OCI-M2 (cell line): ENCODE data around the gene PNPO.
"Not testable (repeated sequence)": the region's sequence is repeated elsewhere in the genome, so short reads cannot be mapped to it uniquely, and the experiment has no call there.

Experiments used
- DNase-seq: peaks from one replicate; lab custom pipeline; 2025; ENCODE audit not compliant: unreplicated experiment; lab: John Stamatoyannopoulos, UW

The PNPO gene

GRCh38 chr17:47970725-47971499 lies 29.5 kb downstream of the PNPO start, which contains the start of gene CDK5RAP3:
Gene CDK5RAP3, plus strand, starts transcription at chr17:47971113. Its CDS starts 34 bp downstream, at chr17:47971147.
- DNase-seq = peak; percentile 83

GRCh38 chr17:47973541-47973940 lies 32.2 kb downstream of the PNPO start:
- no peak for DNase-seq

- DNase-seq = no peak
Measured at GRCh38 chr17:47975189-47975822, 33.9 kb downstream of the PNPO start.

- DNase-seq = no peak
Measured at GRCh38 chr17:47975823-47976205, 34.4 kb downstream of the PNPO start.

- peak; percentile 15 for DNase-seq
Measured at GRCh38 chr17:47978324-47978723, 37.0 kb downstream of the PNPO start.

GRCh38 chr17:47980541-47980940 lies 39.2 kb downstream of the PNPO start:
- DNase-seq = no peak

GRCh38 chr17:47981462-47981861 lies 40.1 kb downstream of the PNPO start:
- DNase-seq = no peak

- no peak for DNase-seq
Measured at GRCh38 chr17:47982091-47982617, 40.8 kb downstream of the PNPO start.

GRCh38 chr17:47982645-47983390 lies 41.4 kb downstream of the PNPO start:
- no peak for DNase-seq

GRCh38 chr17:47983492-47984223 lies 42.3 kb downstream of the PNPO start:
- DNase-seq = no peak

- no peak for DNase-seq
Measured at GRCh38 chr17:47986520-47986919, 45.1 kb downstream of the PNPO start.

- DNase-seq = no peak
Measured at GRCh38 chr17:47987240-47987835, 46.0 kb downstream of the PNPO start.

GRCh38 chr17:47988445-47988844 lies 47.1 kb downstream of the PNPO start:
- DNase-seq = not testable (repeated sequence)

GRCh38 chr17:47989159-47989558 lies 47.8 kb downstream of the PNPO start:
- DNase-seq = no peak

GRCh38 chr17:47989700-47990099 lies 48.3 kb downstream of the PNPO start:
- DNase-seq = no peak

- no peak for DNase-seq
Measured at GRCh38 chr17:47990962-47991731, 49.8 kb downstream of the PNPO start.

GRCh38 chr17:47992216-47992615 lies 50.8 kb downstream of the PNPO start:
- DNase-seq = no peak

- no peak for DNase-seq
Measured at GRCh38 chr17:47993031-47993564, 51.7 kb downstream of the PNPO start.

GRCh38 chr17:47993964-47994363 lies 52.6 kb downstream of the PNPO start:
- no peak for DNase-seq
